Measurements from ENCODE around the gene SLC6A11. TPM values are rescaled to one million over a fixed set of nuclear protein-coding genes. Genes with fewer than 3 reads are reported as not detected.

The SLC6A11 gene
- total RNA-seq, 1 experiment from 2014 or later: 0.05 TPM

DNA sequence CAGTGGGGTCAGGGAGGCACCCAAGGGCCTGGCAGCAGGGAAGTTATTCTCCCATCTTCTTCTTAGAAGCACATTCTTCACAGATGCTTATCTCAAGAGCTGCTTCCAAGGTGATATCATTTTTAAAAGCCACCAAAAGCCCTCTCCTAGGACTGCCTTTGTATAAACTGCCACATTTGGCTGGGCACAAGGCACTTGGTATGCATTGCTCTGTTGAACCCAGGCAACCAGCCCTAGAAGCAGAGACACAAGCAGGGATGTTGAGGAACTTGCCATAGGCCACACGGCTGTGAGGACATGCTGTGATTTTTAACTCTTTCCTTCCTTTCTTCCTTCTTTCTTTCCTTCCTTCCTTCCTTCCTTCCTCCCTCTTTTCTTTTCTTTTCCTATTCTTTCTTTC lies 169.2 kb downstream of the SLC6A11 start:
- no peak for DNase-seq (ENCODE audit: low read depth in 1 of 2, low spot score in 2 of 2)
- Histone ChIP-seq H3K36me3 (no peaks in the 10 kb centered on the region), H3K27me3 (replicated peaks) (peaks cover 29% of the 10 kb centered on the region), H3K4me3 (no peak overlapping the region), H3K4me1 (replicated peaks) (peaks cover 7% of the 10 kb centered on the region), H3K27ac (no peak overlapping the region), H3K9me3 (replicated peaks) (no peaks in the 10 kb centered on the region)

DNA sequence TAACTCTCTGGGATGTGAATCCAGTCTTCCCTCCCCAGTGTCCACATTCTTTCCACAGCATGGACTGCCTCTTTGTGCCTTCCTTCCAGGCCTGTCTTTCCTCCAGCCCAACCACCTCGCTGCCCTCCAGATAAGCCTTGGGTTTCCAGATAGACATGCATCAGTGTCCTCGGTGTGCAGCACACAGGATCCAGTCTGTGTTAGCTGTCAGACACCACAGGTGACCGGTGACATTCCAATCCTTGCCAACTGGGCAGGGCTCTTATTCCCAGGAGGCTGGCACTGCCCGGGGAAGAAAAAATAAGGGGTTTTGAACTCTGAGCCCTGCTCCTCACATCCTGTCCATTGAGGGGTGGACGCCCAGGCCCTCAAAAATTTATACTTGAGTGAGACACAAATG lies 170.6 kb downstream of the SLC6A11 start:
- H3K36me3 ChIP-seq: no peaks in the 10 kb centered on the region
- peaks cover 39% of the 10 kb centered on the region for H3K27me3 ChIP-seq (replicated peaks)
- peaks cover 7% of the 10 kb centered on the region for H3K4me1 ChIP-seq (replicated peaks)
- H3K9me3 ChIP-seq (replicated peaks): no peaks in the 10 kb centered on the region
- no peak overlapping the region for H3K4me3 ChIP-seq
- H3K27ac ChIP-seq: no peak overlapping the region
- DNase-seq (ENCODE audit: low read depth in 1 of 2, low spot score in 2 of 2): no peak

DNA sequence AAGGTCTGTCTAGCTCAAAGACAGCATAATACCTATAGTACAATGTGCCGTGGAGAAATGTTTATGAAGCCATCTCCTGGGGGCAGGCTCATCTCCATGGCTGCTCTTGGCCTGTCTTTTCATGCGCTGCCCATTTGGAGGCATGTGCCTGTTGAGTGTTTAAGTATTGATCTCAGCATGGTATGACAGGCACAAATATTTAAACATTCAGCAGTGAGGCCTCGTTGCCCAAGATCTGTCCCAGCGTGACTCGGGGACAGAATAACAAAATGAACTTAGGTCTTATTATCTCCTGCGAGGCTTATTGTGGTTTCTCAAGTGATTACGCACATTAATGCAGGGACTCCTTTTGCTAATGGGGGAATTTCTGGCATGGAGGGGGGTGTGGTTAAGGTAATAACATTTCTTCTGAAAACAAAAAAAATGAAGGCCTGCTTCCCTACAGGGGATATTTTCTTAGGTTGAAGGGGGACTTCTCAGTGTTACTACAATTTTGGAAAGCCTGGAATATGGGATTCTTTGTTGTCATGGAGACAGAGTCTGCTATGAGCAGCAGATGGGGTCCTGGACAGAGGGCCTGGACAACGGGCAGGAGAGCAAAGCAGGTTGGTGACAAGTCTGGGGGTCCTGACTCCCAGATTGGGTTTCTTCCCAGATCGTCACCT lies 172.1 kb downstream of the SLC6A11 start:
- Histone ChIP-seq H3K4me3 (no peak overlapping the region), H3K4me1 (replicated peaks) (peaks cover 2% of the 10 kb centered on the region), H3K27me3 (replicated peaks) (peaks cover 43% of the 10 kb centered on the region), H3K36me3 (no peaks in the 10 kb centered on the region), H3K9me3 (replicated peaks) (no peaks in the 10 kb centered on the region), H3K27ac (no peak overlapping the region)
- no peak for DNase-seq (ENCODE audit: low read depth in 1 of 2, low spot score in 2 of 2)

DNA sequence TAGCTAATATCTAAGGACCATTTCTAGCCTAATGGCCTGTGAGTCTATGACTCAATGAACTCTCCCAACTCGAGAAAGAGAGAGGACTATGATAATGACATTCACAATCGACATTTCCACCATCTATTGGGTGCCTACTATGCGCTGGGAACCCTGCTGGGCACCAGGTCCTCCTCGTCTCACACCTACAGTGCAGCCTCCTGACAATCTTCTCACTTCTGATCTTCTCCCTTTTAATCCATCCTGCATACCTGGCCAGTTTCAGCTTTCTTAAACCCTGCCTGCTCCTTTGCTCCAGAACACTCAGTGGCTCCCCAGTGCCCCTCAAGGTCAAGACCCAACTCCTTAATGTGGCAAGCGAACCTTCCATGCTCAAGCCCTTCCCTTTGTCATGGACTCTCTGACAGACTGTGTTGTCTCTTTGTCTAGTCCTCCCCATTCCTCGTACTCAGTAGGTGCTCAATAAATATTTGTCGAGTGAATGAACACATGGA lies 173.0 kb downstream of the SLC6A11 start:
- H3K27me3 ChIP-seq (replicated peaks): peaks cover 50% of the 10 kb centered on the region
- no peaks in the 10 kb centered on the region for H3K36me3 ChIP-seq
- no peak overlapping the region for H3K27ac ChIP-seq
- no peaks in the 10 kb centered on the region for H3K4me1 ChIP-seq (replicated peaks)
- H3K9me3 ChIP-seq (replicated peaks): no peaks in the 10 kb centered on the region
- no peak for DNase-seq (ENCODE audit: low read depth in 1 of 2, low spot score in 2 of 2)
- H3K4me3 ChIP-seq: no peak overlapping the region

Other genes starting within 250 kb of the SLC6A11 start
- gene SLC6A1, start 176.5 kb downstream of the SLC6A11 start, total RNA-seq (2014; rRNA removed; shearing (Covaris generic)): not detected in 2 replicates